ENCODE measurements around the gene DOCK2. TPM values are rescaled to one million over a fixed set of nuclear protein-coding genes. Genes with fewer than 3 reads are reported as not detected.

DOCK2 gene
- total RNA-seq, 1 experiment from 2014 or later: not detected

- no peak for DNase-seq (ENCODE audit: low spot score)
These were observed 484.2 kb downstream of the DOCK2 start for GRCh38 chr5:170121321-170121720.

- DNase-seq (ENCODE audit: low spot score): no peak
These were observed 489.0 kb downstream of the DOCK2 start for GRCh38 chr5:170126061-170126460.

DNA sequence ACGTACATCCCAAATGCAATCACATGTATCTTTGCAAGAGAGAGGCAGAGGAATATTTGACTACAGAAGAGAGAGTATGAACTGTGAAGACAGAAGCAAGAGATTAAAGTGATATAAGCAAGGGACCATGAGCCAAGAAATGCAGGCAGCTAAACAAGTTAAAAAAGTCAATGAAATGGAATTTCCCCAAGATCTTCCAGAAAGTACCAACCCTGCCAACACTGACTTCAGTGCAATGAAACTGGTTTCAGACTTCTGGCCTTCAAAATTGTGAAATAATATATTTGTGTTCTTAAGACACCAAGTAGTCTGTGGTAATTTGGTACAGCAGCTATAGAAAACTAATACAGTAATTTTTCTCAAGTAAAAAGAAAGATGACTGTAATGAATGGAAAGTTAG is 489.6 kb downstream of the DOCK2 start:
- no peak for DNase-seq (ENCODE audit: low spot score)

GRCh38 chr5:170131235-170131634 is 494.2 kb downstream of the DOCK2 start:
- DNase-seq (ENCODE audit: low spot score): no peak

DNA sequence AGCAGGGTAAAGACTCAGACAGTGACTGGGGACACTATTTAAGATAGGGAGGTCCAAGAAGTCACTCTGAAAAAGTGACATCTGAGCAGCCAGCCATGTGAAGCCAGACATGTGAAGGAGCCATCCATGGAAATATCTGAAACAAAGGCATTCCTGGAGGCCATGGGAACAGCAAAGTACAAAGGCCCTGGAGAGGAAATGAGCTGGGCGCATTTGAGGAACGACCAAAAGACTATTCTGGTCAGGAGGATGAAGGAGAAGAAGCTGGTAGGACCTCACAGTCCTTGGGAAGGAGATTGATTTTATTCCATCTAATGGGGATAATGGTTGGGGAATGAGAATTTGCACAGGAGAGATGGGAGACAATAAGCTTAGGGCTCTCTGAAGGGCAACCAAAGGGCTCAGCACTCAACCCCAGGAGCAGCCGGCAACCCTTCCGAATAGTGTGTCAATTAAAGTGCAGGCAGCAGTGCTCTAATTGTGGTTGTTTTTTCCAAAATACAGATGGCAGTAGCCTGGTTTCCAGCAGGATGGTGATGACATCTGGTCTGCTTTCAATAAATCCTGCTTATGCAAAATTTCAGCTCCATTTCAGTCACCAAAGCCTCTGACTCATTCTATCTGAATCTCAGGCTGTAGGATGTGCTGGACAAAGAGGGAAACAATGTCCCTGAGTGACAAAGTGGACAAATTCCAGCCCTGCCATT is 495.3 kb downstream of the DOCK2 start:
- no peak for DNase-seq (ENCODE audit: low spot score)

Small RNA genes lying within 50 kb of the gene (small RNA-seq; reads per million reads assigned to genes)
- gene MIR378E: not detected

Other genes with a start within 250 kb of the DOCK2 start
- gene SPDL1, start 53.5 kb upstream of the DOCK2 start, total RNA-seq (2014; rRNA removed; shearing (Covaris generic)): 11.5 and 13.1 TPM in 2 replicates